Measurements from ENCODE around the gene JAK3.

JAK3 gene

GRCh38 chr19:17797424-17798201 lies 50.2 kb downstream of the JAK3 start:
- no peak overlapping the region for H3K4me3 ChIP-seq (ENCODE audit: low read length)
- no peak for TF ChIP-seq CTCF (conservative IDR thresholded peaks at IDR 0.05; ENCODE audit: low read length)
- DNase-seq (ENCODE audit: low read depth): no peak

GRCh38 chr19:17796838-17797423 lies 50.9 kb downstream of the JAK3 start:
- TF ChIP-seq CTCF (conservative IDR thresholded peaks at IDR 0.05; ENCODE audit: low read length): no peak
- DNase-seq (ENCODE audit: low read depth): no peak
- no peak overlapping the region for H3K4me3 ChIP-seq (ENCODE audit: low read length)

- no peak for TF ChIP-seq CTCF (conservative IDR thresholded peaks at IDR 0.05; ENCODE audit: low read length)
Measured at GRCh38 chr19:17796013-17796837, 51.6 kb downstream of the JAK3 start.

GRCh38 chr19:17795495-17795856 lies 52.3 kb downstream of the JAK3 start:
- no peak for TF ChIP-seq CTCF (conservative IDR thresholded peaks at IDR 0.05; ENCODE audit: low read length)
- H3K4me3 ChIP-seq (ENCODE audit: low read length): no peak overlapping the region
- no peak for DNase-seq (ENCODE audit: low read depth)

More at GRCh38 chr19:17796013-17796837, 51.6 kb downstream of the JAK3 start:
- H3K4me3 ChIP-seq (ENCODE audit: low read length): no peak overlapping the region
- no peak for DNase-seq (ENCODE audit: low read depth)

GRCh38 chr19:17794731-17795494 lies 52.9 kb downstream of the JAK3 start, which contains the start of gene B3GNT3:
Gene B3GNT3, plus strand, starts transcription at chr19:17795138. Its CDS starts 12,670 bp downstream, at chr19:17807808.
- no peak within 1 kb of the TSS for H3K4me3 ChIP-seq (ENCODE audit: low read length)
- TF ChIP-seq CTCF (conservative IDR thresholded peaks at IDR 0.05; ENCODE audit: low read length): no peak
- no peak for DNase-seq (ENCODE audit: low read depth)

- TF ChIP-seq CTCF (conservative IDR thresholded peaks at IDR 0.05; ENCODE audit: low read length): no peak
- no peak for DNase-seq (ENCODE audit: low read depth)
- no peak overlapping the region for H3K4me3 ChIP-seq (ENCODE audit: low read length)
Measured at GRCh38 chr19:17794412-17794730, 53.4 kb downstream of the JAK3 start.

Measured in AG10803 (cell line).